Effector memory CD8-positive, alpha-beta T cell (primary cell): ENCODE measurements around the gene OSM.

ENCODE experiments used
- ATAC-seq: fragments of 150-1000 bp; cut with Tn5 transposase; replicated peaks from 2 replicates; pipeline ENCODE4 v1.10.0; 2021; ENCODE audit warnings: mild to moderate bottlenecking, moderate library complexity
- DNase-seq, 3 experiments: peaks; one replicate each; pipeline ENCODE4 v3.0.0; 2021
- H3K27ac Mint-ChIP-seq, 2 donors: one replicate each; pipeline ENCODE4 v1.8.0; 2022; ENCODE audit warnings: mild to moderate bottlenecking in 2 of 2, mixed read lengths in 2 of 2, moderate library complexity in 2 of 2
- H3K27me3 Mint-ChIP-seq, 2 donors: one replicate each; pipeline ENCODE4 v1.8.0; 2022; ENCODE audit warnings: mixed read lengths in 2 of 2
- H3K36me3 Mint-ChIP-seq: one replicate; pipeline ENCODE4 v1.8.0; 2022; ENCODE audit warnings: mild to moderate bottlenecking, moderate library complexity, mixed read lengths; ENCODE audit not compliant: insufficient read depth
- H3K4me1 Mint-ChIP-seq, 2 donors: one replicate each; pipeline ENCODE4 v1.8.0; 2022; ENCODE audit warnings: low read depth in 2 of 2, mixed read lengths in 2 of 2
- H3K4me3 Mint-ChIP-seq, 2 donors: one replicate each; pipeline ENCODE4 v1.8.0; 2022; ENCODE audit warnings: mild to moderate bottlenecking in 2 of 2, mixed read lengths in 2 of 2, moderate library complexity in 2 of 2
- H3K9me3 Mint-ChIP-seq, 2 donors: one replicate each; pipeline ENCODE4 v1.8.0; 2022; ENCODE audit warnings: mixed read lengths in 2 of 2
- total RNA-seq, 9 experiments: gene quantifications; one replicate each; lab custom pipeline; 2026; lab: John Stamatoyannopoulos, UW

The OSM gene
- 1.6 to 51.1 (median 34.9) reads per million in 9 experiments for total RNA-seq

DNA sequence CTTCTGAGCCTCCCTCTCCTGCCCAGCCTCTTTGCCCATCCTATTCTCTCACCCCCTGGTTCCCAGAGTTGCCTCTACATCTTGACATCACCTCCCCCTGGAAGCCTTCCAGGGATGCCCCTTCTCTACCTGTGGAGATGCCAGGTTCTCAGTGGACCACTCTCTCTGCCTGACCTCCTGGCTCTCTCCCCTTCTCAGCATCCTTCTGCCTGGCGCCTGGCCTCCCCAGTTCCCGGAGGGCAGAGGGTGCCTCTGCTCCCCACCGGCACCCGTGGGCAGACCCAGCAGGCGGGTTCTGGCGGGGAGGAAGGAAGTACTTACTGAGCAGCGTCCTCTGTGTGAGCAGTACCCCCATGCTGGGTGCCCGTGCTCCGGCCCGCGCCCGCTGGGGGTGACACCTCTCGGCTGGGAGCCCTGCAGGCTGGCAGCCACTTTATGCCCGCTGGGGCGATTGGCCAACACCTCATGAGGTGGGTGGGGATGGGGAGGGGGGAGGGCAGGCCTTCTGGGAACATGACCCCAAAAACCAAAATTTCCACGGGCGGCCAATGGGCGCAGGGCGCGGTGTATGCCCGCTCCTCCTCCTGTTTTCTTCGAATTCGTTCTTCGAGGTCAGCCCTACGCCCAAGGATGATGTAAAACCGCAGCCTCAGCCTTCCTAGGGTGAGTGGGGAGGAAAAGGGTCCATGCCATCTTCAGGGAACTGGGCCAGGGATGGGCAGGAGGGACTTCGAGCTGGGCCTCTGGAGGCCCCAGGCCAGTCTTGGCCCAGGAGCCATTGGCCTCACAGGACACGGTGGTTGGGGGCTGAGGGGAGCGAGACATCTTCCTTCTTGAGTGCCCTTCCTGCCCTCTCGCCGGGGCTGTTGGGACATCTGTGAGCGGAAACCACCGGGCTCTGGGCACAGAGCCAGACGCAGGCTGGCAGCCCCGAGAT is at the start of gene OSM:
TSS of gene OSM (minus strand) at position 407 of the 937 bp plus-strand sequence. CDS start at position 355, 52 bp downstream.
- no peaks in the 10 kb centered on the region for H3K27me3 Mint-ChIP-seq
- peak; percentile 66 to 76 (median 76) for DNase-seq
- H3K27ac Mint-ChIP-seq: peak within 1 kb of the TSS; percentile 97 to 98
- ATAC-seq: peak; percentile 46
- peak within 1 kb of the TSS; percentile 86 to 89 for H3K4me3 Mint-ChIP-seq
- peaks cover 46 to 47% of the 10 kb centered on the region in 2 donors for H3K4me1 Mint-ChIP-seq
- peaks cover 40% of the 10 kb centered on the region for H3K36me3 Mint-ChIP-seq
- no peaks in the 10 kb centered on the region for H3K9me3 Mint-ChIP-seq

DNA sequence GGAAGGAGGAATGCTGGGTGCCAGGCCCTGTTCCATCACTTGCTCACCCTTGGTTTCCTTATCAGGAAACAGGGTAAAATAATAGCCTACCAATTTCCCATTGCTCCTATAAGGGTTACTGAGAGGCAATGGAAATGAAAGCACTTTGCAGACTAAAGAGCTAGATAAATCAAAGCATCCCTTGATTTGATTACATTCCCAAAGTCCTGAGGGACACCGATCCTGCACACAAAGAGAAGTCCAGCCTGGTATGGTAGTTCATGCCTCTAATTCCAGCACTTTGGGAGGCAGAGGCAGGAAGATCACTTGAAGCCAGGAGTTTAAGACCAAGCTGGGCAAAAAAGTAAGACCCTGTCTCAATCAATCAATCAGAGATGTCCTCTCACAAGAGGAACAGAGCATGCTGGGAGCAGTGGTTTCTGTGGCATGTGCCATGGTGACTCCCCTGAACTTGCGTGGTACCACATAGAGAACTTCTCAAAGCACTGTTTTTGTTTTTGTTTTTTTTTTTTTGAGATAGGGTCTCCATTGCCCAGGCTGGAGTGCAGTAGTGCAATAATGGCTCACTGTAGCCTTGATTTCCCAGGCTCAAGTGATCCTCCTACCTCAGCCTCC is 49.4 kb upstream of the OSM start:
- DNase-seq: no peak
- H3K36me3 Mint-ChIP-seq: peaks cover 22% of the 10 kb centered on the region
- ATAC-seq: peak; percentile 21
- peak overlapping the region; percentile 18 to 57 for H3K4me3 Mint-ChIP-seq
- no peaks in the 10 kb centered on the region for H3K27me3 Mint-ChIP-seq
- H3K9me3 Mint-ChIP-seq: no peaks in the 10 kb centered on the region
- peak overlapping the region; percentile 70 to 87 for H3K27ac Mint-ChIP-seq
- peaks cover 86 to 89% of the 10 kb centered on the region in 2 donors for H3K4me1 Mint-ChIP-seq

DNA sequence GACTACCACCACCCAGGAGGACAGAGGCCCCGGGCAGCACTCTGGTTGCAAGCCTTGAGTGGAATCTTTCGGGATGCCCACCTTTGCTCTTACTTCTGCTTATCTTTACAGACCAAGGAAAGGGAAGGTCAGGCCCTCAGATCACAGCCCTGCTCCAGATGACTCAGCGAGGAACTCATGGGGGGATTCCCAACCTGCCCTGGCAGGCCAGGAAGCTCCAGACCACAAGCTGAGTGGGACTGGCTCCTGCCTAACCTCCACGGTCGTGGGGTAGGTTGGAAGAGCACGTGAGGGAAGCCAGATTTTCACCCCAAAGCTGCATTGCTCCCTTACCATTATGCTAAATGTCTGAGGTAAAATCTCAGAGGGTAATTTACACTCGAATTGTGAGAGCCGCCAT is 48.3 kb upstream of the OSM start:
- Mint-ChIP-seq H3K27me3 (no peaks in the 10 kb centered on the region), H3K36me3 (peaks cover 20% of the 10 kb centered on the region), H3K4me3 (peak overlapping the region; percentile 50 to 64), H3K9me3 (no peaks in the 10 kb centered on the region), H3K27ac (peak overlapping the region; percentile 79 to 87), H3K4me1 (peaks cover 88 to 89% of the 10 kb centered on the region in 2 donors)
- DNase-seq (peak in 2 of 3 experiments; percentile 28 to 41), ATAC-seq (peak; percentile 90)

DNA sequence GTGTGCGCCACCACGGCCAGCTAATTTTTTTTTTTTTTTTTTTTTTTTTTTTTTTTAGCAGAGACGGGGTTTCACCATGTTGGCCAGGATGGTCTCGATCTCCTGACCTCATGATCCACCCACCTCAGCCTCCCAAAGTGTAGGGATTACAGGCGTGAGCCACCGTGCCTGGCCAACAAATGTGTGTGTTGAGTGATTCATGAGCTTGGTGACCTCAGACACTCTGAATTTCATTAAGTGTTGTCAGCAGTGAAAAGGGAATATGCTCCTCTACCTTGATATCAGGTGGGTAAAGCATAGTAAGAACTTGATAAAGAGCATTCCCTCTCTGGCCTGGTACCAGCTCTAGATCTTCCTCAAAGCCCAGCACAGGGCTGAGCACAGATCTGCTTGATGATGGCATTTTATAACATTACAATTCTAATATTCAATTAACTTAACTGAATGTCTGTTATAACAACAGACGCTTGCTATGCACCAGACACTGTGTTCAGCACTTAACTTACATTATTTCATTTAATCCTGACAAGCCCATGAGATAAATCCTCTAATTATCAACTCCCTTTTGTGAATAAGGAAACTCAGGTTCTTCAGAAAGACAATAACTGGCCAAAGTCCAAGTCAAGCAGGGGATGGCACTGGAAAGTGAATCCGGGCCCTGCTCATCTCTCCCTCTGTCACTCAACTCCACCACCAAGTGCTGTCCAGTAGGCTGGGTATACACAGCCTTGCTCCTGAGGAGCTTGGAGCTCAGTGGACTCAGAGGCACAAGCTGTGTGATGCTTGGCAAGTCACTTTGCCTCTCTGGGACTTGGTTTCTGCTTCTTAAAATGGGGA is 47.1 kb upstream of the OSM start:
- H3K36me3 Mint-ChIP-seq: peaks cover 13% of the 10 kb centered on the region
- peaks cover 87 to 89% of the 10 kb centered on the region in 2 donors for H3K4me1 Mint-ChIP-seq
- peak overlapping the region; percentile 87 to 95 for H3K27ac Mint-ChIP-seq
- no peaks in the 10 kb centered on the region for H3K27me3 Mint-ChIP-seq
- peak overlapping the region; percentile 50 to 64 for H3K4me3 Mint-ChIP-seq
- DNase-seq (no peak), ATAC-seq (no peak)
- no peaks in the 10 kb centered on the region for H3K9me3 Mint-ChIP-seq

DNA sequence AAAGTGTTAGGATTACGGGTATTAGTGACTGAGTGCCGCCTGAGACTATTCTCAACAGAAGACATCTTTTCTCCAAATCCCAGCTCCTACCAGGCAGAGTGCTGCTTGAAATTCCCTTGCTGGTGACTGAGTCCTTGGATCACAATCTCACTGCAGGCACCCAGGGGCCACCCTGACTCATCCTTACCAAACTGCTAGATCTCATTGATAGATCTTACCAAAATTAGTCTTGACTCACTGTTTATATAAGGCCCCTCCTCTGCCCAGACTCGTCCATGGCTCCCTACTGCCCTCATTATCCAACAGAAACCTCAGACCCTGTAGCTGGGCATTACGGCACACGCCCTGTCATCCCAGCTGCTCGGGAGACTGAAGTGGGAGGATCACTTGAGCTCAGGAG is 45.4 kb upstream of the OSM start:
- Mint-ChIP-seq H3K36me3 (peaks cover 16% of the 10 kb centered on the region), H3K4me3 (peak overlapping the region; percentile 34 to 68), H3K9me3 (no peaks in the 10 kb centered on the region), H3K27me3 (no peaks in the 10 kb centered on the region), H3K4me1 (peaks cover 86 to 89% of the 10 kb centered on the region in 2 donors), H3K27ac (peak overlapping the region; percentile 94 to 95)
- no peak for DNase-seq
- ATAC-seq: no peak

DNA sequence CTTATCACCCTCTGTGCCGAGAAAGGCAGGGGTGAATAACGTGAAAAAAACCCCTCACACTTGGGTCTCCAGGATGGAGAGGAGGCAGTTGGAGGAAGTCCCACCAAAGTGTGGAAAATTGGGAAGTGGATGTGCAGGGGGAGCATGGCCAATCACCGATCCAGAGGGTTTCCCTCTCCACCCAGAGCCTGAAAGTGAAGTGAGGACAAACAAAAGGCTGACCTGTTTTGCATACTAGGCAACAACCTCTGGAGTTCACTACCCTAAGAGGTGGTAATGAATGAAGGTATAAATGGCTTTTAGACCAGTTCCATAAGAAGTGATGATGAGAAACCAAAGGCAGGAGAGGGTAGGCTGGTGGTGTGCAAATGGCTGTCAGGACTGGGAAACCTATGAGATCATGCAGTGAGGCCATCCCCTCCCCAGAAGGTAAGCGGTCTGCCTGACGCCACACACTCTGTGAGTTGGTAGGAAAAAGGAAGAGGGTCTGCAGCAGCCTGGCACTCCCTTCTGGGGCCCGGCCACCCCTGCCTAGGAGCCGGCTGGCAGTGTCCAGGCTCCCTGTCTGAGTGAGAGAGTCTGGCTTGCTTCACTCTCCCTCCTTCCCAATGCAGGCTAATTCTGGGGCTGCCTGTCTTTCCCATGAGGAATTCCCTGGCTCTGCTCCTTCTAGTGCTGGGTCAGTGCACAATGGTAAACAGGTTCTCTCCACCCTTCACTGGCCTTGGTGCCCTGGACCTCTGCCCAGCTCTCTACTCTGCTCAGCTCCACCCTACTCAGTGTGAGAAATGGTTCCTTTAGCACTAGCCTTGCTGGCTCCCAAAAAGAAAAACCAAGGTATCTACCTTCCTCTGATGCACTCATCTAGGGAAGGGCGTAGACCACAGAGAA is 44.5 kb upstream of the OSM start:
- Mint-ChIP-seq H3K4me1 (peaks cover 90 to 92% of the 10 kb centered on the region in 2 donors), H3K36me3 (peaks cover 16% of the 10 kb centered on the region), H3K4me3 (peak overlapping the region; percentile 74 to 81), H3K9me3 (no peaks in the 10 kb centered on the region), H3K27me3 (no peaks in the 10 kb centered on the region), H3K27ac (peak overlapping the region; percentile 94 to 95)
- ATAC-seq (no peak), DNase-seq (no peak)

DNA sequence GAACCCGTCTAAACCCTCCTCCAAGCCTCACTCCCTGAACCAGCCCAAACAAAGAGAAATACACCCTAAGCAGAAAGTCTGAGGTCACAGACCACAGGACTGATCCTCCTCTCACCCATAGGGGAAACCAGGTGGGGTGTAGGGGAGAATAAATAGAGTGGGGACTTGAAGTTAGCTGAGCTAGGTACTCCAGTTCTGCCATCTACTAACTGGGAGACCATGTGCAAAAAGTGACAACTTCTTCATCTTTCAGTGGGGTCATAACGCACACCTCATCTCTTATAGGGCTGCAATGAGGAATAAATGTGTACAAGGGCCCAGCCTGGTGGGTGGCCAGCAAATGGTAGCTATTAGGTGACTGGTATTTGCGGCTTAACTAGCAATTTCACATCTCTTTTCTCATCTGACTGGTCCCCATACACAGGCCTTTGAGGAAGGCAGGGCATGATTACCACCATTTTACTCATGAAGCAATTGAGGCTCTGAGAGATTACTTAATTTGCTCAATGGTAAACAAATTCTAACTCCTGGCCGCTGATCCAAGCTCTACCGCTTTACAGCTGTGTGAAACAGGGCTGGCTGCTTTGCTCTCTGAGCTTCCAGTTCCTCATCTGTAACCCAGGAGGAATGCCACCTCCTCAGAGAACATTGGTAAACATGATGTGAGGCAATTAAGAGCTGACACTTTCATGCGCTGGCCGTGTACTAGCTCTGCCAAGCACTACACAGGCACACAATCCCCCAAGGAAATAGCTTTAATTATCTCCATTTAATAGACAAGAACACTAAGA is 43.5 kb upstream of the OSM start:
- Mint-ChIP-seq H3K4me3 (peak overlapping the region; percentile 74 to 81), H3K9me3 (no peaks in the 10 kb centered on the region), H3K27me3 (no peaks in the 10 kb centered on the region), H3K4me1 (peaks cover 90 to 92% of the 10 kb centered on the region in 2 donors), H3K36me3 (peaks cover 14% of the 10 kb centered on the region), H3K27ac (peak overlapping the region; percentile 94 to 95)
- ATAC-seq (peak; percentile 55), DNase-seq (no peak)

DNA sequence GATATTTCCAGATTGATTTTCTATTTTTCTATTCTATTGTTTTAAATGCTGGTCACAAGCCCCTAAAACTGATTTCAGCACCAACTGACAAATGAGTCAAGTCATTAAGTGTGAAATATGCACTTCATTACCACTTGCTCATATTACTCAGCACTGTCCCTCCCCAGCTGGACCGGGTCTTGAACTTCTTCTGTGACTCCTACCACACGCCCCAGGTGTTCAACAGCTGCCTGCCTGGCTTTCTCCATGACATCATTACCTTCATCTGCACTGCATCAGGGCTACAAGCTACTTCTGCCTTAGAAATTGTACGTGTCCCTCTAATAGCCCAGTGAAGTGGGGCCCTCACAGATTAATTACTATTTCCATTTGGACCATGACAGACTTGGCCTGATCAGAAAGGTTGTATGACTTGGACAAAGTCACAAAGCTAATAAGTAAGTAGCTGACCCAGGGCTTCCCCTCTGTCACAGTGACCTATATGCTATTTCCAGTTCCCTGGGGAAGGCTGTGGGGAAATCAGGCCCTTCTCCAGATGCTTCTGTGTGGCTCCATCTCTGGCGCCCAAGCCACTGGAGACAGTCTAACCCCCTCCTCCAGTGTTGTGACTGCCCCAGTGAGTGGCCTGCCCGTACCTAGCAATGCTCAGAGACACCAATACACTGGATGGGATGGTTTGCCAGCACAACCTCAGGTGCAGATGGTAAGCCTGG is 42.0 kb upstream of the OSM start:
- no peak for DNase-seq
- H3K4me1 Mint-ChIP-seq: peaks cover 90 to 92% of the 10 kb centered on the region in 2 donors
- peak overlapping the region; percentile 73 to 81 for H3K4me3 Mint-ChIP-seq
- no peaks in the 10 kb centered on the region for H3K27me3 Mint-ChIP-seq
- no peaks in the 10 kb centered on the region for H3K9me3 Mint-ChIP-seq
- ATAC-seq: no peak
- H3K36me3 Mint-ChIP-seq: peaks cover 9% of the 10 kb centered on the region
- peak overlapping the region; percentile 94 to 95 for H3K27ac Mint-ChIP-seq

DNA sequence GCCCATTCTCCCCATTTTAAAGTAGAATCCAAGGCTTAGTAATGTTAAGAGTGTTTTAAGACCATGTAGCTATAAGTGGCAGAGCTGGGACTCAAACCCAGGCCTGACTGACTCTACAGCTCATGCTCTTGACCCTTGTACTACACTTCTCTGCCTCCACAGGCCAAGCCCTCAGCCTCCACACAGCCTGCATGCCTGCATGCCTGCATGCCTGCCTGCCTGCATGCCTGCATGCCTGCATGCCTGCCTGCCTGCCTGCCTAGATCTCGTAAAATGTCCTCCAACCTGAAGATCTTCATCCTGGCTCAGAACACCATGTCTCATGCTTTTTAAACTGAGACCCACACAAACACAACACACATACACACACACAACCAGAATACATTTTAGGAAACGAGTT is 41.4 kb upstream of the OSM start:
- Mint-ChIP-seq H3K4me3 (peak overlapping the region; percentile 73 to 81), H3K27ac (peak overlapping the region; percentile 94 to 95), H3K27me3 (no peaks in the 10 kb centered on the region), H3K36me3 (peaks cover 9% of the 10 kb centered on the region), H3K4me1 (peaks cover 95% of the 10 kb centered on the region in 2 donors), H3K9me3 (no peaks in the 10 kb centered on the region)
- DNase-seq: no peak
- no peak for ATAC-seq

DNA sequence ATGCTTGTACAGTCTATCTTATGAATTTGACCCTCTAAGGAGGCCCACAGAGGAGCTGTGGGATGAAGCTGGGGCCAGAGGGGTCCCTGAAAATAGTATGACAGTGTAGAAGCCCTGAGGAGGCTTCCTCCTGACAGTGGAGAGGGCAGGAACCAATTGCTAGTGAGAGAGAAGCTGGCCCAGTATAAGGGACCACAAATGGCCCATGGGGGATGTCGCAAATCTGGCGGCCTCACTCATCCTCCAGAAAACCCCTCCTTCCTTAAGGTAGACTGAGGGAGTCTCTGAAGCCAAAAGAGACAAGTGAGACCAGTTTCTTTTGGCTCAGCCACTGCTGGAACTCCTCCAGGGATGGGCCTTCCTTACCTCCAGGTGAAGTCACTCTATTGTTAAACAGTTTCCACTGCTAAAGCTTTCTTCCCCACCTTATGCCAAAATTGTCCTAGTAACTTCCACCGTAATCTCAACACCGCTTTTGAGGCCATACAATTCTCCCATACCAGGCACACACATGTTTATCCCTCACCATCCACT is 40.5 kb upstream of the OSM start:
- peak overlapping the region; percentile 94 to 95 for H3K27ac Mint-ChIP-seq
- peak; percentile 36 for ATAC-seq

DNA sequence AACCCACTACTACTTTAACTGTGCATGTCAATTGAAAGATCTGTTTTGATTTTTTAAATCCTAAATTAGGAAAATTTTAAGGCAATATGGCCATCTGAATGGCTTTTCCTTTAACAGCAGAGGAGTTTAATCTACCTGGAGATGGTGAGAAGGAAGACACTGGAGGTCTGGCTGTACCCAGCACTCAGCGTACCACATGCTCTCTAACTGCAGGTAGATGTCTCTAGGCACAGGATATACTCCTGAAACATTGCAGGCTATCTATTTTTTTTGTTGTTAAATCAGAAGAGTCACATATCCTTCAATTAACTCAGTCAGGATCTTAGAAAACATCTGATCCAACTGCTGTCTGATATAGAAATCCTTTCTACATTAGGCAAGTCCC is 40.0 kb upstream of the OSM start:
- H3K4me1 Mint-ChIP-seq: peaks cover 95% of the 10 kb centered on the region in 2 donors
- ATAC-seq (peak; percentile 21), DNase-seq (no peak)
- peak overlapping the region; percentile 79 to 81 for H3K4me3 Mint-ChIP-seq
- H3K27ac Mint-ChIP-seq: peak overlapping the region; percentile 94 to 95
- no peaks in the 10 kb centered on the region for H3K9me3 Mint-ChIP-seq
- no peaks in the 10 kb centered on the region for H3K27me3 Mint-ChIP-seq
- peaks cover 9% of the 10 kb centered on the region for H3K36me3 Mint-ChIP-seq

More for the DNA sequence above, 40.5 kb upstream of the OSM start:
- Mint-ChIP-seq H3K4me1 (peaks cover 95% of the 10 kb centered on the region in 2 donors), H3K9me3 (no peaks in the 10 kb centered on the region), H3K4me3 (peak overlapping the region; percentile 79 to 81), H3K27me3 (no peaks in the 10 kb centered on the region), H3K36me3 (peaks cover 10% of the 10 kb centered on the region)
- no peak for DNase-seq
